ENCODE data around the gene FMNL2.

FMNL2 gene

DNA sequence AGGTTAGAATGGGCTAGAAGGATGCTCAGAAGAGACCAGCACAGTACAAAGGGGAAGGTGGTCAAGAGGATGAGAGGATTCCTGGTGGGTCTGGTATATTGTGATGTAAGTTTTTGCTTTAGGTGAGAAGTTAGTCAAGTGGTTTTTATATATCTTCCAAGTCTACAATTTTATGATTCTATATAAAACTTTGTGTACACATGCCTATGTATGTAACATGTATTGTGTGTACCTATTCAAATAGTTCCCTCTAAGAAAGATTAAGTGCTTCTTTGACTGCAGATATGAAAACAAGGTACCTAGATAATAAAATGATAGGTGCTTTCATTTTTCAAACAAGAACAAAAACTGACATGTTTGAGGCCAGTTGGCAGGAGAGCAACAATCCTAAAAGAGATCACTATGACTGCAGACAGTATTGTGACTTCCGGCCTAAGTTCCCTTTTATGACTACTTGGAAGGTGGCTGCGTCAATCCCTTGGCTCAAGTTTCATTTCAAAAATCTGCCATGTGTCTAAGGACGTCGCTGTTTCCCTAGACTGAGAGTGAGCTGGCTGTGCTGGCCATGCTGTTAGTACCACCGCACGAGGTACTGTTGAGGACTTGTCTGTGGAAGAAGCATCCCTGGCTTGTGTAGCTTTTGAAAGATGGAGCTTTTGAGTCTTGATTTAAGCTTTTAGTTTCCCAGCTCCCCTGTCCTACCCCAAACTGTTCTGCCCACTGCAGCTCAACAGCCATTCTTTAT is 259.2 kb downstream of the FMNL2 start:
- DNase-seq = no peak

DNA sequence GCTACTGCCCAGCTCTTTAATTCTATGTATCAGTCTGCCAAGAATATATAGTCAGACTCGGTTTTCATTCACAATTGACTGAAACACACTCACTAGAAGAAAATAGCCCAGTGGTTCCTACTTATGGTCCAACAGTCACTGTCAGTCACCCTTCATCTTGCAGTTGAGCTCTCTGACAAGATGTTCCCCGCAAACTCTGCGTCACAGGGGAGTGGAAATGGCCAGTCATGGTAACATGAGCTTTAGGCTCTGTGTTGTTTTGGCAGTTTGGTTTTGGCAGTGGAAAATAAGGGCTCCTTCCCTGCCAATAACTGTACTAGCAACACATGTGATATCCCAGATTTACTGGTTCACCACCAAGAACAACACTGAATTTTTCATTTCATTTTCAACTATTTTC is 259.8 kb downstream of the FMNL2 start:
- DNase-seq = no peak

DNA sequence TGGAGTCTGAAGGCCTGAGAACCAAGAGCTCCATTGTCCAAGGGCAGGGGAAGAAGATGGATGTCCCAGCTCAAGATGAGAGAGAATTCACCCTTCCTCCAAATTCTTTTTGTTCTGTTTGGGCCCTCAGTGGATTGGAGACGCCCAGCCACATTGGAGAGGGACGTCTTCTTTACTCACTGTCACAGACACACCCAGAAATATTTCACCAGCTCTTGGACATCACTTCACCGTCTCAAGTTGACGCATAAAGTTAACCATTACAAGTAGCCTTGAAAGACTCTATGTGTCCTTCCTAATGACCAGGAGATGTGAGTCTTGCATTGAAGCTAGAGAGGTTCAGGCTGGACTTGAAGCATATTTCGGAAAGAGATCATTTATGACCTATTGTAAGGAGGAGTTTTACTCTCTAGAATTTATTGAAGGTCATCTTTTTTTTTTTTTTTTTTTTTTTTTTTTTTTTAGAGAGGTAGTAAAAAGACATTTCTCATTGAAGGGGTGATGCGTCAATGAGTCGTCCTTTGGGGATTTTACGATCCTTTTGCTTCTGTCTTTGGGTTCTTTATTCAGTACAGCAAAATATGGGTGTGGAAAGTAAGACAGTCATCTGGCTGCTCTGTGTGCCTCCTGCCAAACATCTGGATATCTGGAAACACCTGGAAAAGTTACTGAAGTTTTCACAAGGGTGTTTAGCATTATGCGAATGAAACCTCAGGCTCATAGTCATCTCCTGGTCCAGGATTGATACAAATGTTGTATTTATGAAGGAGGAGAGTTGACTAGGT is 264.2 kb downstream of the FMNL2 start:
- DNase-seq = no peak

DNA sequence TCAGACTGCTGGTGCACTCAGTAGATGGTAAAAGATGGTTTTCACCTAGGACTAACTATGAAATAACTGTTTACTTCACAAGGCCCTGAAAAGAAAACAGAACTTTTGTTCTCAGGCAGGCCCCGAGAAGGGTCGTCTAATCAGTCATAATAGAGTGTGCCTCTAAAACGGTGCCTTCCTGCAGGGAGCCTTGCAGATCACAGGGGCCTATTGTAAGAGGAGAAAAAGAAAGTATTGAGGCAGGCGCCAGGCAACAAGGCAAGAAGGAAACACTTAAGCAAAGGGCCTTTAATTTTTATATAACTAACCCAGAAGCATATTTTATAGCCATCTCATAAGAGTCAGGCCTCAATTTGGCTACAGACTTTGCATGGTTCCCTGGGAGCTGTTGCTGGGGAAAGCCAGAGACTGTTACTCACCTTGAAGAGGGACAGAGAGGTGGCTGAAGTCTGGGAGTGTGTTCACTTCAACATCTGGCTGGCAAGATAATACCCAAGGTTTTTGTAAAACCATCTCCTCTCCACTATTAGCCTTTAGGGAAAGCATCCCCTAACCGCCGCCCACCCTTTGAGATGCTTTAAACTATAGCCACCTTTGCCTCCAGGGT is 265.2 kb downstream of the FMNL2 start:
- no peak for DNase-seq

DNA sequence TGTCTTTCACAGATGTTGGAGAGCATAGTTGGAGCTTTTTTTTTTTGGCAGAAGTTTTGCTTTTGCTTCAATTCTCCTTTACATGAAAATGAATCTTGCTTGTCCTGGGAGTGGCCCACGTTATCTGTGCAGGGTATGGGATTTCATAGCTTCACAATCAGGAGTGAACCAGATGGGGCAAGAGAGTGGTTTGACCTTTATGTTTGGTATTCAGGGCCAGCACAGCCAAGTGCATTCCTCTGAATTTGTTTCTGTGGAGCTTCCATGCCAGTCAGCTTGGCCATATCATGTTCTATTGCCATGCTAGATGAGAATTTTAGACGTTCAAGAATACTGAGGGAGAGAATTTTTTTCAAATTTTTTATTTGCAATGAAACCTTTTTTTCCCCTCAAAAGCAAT is 265.7 kb downstream of the FMNL2 start:
- no peak for DNase-seq

DNA sequence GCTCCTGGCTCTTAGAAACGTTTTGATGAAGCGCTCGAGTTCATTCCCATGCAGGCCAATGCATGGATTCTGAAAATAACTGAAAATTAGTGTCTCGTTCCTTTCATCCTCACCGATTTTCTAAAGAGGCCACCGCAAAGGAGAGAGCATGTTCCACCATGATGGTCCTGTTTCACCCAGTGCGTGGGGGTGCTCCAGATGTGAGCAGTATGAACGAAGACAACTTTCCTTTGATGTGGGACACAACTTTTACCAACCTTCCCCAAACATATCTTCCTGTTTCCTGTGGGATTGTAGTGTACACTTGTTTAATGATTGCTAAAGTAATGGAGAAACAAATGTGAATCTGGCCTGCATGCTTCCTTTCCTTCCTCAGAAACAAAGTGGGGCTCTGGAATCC is 267.8 kb downstream of the FMNL2 start:
- DNase-seq = no peak

DNA sequence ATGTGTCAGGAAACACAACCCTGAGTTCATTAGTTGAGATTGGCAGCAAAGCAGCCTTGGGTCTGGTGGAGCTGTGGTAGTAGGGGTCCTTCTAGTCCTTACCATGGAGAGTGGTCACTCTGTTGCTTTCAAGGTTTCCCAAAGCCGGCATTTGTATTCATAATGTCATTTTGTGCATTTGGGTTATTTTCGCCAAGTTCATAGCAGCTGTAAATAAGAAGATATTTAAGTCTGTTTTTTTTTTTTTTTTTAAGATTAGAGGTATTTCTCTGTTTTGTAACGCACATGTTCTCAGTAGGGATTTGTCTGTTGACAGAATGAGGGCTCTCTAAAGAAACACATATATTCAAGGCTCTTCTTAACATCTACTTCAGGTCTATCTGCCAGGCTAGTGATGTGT is 268.2 kb downstream of the FMNL2 start:
- no peak for DNase-seq

DNA sequence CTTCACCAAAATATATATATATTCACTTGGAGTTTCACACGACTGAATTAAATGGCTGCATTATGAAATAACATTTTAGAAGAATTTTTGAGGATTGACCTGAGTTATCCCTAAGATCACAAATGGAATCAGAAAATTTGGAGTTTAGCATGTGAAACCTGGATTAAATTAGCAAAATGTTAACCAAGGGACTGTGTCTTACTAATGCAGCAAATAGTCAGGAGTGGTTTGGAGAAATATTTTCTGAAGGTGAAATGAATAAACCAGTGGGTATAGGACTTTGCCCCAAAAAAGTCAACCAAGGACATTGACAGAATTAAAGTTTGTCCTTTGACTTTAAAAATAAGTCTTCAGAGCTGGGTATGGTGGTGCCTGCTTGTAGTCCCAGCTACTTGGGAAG is 271.1 kb downstream of the FMNL2 start:
- DNase-seq = no peak

DNA sequence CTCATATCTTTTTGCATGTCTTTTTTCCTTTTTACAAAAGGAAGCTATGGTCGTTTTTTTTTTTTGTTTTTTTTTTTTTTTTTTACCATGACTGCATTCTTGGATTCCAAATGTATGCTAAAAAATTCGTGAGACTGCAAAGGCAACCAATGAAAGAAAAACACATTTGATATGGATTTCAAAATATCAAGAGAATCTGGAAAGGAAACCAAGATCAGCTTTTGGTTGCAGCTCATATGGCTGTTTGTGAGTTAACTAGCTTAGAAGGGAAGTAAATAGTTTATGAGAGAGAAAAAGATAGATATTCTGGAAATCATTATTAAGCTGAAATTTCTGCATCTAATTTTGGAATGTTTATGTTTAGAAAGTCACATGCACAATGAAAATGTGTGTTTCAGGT is 272.0 kb downstream of the FMNL2 start:
- DNase-seq = no peak

DNA sequence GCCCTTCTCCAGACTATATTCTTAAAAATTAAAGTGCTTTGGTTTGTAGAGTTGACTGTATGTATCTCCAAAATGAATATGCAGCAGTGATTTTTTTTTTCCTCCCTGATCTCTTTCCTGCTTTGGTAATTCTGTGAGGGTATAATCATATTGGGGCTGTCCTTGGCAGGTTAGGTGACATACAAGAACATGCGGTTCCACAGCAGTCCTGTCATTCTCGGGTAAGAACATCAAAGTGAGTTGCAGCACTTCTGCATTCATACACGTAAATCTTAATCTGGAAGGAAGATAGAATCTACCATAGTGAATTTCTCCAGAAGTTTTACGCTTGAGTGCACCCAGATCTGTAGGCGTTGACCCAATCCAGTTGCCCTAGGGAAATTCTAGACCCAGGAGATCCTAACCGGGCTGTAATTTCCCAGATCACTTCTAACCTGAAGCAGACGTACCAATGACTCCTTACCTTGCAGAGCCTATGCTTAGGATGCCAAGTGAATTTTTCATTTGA is 272.9 kb downstream of the FMNL2 start:
- DNase-seq = no peak

DNA sequence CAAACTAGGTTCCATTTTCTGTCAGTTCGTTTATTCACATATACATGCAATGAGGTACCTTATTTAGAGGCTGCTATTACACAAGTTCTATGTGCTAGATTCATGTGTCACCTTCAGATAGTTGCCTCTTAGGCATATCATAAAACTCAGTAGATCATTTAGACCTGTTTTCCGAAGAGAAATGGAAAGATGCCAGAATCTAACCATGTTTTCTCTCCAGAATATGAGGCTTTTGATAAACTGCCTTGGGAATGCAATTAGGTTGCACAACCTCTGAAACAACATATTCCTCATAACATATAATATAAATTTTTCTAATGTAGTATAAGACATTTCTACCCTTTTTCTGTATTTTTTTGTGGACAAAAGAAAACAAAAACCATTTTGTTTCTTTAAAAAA is 274.2 kb downstream of the FMNL2 start:
- DNase-seq = no peak

DNA sequence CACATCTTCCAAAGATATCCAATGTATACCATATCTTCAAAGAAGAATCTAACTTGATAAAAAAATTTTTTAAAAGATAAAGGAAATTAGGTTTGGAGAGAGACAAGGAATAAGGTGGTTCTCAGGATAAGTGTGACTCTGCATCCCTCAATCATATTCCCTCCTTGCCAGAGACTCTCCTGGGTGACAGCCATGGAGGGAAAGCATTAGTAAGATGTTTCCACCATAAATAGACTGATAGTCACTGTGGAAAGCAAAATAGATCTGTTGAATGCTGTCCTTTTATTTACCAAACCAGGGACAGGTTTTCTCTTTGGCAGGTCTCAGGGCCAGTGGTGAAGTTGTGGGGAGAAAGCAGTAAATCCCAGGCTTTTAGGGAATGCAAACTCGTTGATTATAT is 274.7 kb downstream of the FMNL2 start:
- no peak for DNase-seq

DNA sequence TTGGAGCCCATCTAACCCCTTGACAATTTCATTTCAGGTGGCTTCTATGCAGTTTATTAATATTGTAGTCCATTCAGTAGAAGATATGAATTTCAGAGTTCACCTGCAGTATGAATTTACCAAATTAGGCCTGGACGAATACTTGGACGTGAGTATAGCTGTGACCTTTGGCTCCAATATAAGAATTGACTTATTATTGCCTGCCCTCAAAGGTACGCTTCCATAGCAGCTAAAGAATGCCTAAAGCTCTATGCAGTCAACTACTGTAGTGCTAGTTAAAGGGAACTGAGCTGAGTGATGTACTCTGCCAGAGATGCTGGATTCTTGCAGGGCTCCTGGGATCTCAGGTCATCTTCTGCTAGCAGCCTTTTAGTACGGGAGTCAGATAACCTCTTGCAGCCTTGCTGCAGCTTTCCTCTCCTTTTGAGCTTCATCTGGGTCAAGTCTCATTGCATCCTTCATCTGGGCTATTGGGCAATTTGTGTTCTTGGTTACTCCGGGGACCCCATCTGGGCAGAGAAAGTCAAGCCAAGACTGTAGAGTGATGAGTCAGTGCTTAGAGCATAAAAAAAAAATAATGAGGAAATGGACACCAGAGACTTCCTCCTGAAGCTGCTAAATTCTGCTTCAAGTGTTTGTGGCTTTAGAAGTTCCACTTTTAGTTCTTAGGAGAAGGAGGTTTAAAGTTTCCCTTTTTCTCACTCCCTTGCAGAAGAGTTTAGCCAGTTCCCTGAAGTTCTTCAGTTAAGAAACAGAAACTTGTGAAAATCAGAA is 276.7 kb downstream of the FMNL2 start:
- DNase-seq = no peak

DNA sequence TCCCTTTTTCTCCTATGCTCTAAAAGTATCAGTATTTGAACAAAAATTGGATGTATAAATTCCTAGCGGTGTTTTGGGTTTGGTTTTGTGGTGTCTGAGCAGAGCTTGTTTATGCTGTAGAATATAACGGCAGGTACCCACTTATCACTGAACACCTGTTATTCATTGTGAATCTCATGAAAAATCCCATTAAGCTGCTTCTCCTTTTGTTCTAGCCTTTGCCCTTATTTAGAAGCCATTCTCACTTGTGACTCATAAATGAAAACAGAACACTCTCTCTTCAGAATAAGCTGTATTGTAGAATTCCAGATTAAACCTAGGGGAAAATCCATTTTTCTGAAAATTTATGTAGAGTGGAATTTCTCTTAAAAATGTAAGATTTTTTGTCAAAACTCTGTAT is 278.3 kb downstream of the FMNL2 start:
- no peak for DNase-seq

DNA sequence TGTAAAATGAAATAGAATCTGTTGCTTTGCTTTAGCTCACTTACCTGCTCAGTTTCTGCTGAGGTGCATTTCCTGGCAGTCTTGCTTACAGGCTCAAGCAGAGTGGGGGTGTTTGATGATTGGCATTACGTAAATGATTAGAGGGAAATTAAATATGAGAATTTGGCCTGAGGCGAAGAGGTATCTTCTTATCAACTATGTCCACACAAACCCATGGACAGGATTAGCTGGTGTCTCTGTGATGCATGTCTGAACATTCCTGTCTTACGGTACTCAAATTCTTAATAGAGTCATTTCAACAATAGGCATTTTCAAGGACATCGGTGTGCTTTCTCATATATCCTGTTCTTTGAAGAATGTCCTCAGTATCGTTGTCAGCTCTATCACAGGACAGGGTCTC is 280.2 kb downstream of the FMNL2 start:
- no peak for DNase-seq

DNA sequence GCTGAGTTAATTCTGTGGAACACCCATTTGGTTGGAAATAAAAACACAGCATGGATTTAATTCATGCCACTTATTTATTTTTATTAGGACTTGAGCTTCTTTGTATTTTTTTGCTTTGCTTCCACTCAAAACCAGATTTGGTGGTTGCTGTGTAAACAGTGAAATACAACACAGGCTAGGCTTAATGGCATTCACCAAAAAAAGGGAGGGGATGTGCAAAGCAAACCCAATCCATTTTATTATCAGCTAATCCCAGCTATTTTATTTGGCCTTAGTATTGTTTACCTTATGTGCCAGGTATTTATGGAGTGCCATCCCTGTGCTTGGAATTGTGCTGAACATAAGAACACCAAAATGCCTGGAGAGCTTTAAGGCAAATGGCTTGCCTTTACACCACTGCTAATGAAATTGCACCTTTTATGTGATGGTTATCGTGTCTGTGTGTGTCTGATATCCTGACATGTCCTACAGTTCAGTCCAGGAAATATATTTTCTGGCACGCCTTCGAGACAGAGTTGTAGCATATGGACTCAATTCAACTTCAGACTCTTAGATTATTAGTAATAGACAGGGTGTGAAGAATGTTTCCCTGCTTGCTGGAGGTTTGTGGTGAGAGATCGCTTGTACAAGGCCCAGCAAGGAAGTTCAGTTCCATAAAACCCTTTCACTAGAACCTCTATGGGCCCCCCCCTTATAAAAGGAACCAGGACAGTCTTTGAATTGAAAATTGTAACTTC is 282.6 kb downstream of the FMNL2 start:
- no peak for DNase-seq

DNA sequence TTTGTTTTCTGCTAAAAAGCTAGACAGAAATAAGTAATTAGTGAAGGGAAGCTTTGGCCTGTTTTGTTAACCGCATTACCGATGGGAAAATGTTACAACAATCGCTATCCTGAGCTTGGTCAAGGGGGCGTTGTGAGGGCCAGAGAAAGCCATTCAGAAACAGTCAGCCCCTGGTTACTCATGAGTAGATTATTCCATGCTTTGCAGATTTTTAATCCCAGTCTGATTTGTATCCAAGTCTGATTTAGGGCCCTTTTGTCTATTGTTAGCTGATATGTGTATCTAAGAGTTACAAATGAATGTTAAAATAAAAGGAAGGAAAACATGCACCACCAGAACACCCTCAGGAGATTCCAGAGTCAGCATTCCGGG is 283.2 kb downstream of the FMNL2 start:
- no peak for DNase-seq

DNA sequence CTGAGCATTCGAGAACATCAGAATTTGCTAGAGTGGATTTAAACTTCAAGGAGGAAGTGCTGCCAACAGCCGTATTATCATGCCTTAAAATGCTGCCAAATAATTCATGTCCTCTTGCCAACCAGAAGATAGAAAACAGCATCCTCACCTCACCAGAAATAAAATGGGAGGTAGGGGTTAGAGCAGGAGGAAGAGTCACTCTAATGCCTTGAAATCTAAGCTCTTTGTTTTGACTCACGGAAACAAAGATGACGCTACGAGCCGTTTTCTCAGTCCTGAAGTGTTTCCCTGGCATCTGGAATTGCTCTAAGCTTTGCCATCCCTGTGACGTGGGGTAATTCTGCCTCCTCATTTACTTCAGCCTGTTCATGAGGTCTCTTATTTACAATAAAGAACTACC is 285.2 kb downstream of the FMNL2 start:
- DNase-seq = no peak

DNA sequence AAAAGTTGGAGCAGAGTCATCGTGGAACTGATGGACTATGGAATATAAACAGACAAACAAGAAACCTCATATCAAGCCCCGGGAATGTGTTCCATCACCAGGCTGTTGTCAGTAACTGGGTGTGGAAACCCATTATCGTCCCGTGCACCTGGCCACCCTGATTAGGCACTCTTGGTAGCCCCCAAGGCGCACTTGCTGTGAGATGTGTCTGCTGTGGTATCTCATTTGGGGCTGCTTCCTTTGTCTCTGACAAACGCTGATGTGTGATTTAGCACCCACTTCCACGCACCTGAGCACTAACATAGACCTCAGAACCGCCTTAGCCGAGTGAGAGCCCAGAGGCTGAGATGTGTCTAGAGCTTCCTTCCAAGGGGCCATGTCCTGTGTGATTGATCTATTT is 286.0 kb downstream of the FMNL2 start:
- no peak for DNase-seq

DNA sequence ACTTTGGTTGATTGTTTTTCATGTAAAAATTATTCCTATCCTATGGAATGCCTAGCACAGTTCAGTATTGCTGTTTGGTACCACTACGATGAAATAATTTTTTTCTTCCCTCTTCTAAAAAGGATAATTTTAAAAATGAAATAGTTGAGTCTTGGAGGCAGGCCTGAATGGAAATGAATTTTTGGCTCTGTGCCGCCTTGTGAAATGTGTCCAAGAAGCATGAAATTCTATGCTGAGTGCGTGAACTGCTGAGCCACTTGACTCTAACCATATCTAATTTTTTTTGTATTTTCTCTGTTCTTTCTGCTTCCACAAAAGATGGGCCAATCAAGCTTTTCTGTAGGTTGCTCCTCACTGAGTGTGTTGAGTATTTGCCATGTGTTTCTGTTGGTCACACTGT is 287.2 kb downstream of the FMNL2 start:
- DNase-seq = no peak

DNA sequence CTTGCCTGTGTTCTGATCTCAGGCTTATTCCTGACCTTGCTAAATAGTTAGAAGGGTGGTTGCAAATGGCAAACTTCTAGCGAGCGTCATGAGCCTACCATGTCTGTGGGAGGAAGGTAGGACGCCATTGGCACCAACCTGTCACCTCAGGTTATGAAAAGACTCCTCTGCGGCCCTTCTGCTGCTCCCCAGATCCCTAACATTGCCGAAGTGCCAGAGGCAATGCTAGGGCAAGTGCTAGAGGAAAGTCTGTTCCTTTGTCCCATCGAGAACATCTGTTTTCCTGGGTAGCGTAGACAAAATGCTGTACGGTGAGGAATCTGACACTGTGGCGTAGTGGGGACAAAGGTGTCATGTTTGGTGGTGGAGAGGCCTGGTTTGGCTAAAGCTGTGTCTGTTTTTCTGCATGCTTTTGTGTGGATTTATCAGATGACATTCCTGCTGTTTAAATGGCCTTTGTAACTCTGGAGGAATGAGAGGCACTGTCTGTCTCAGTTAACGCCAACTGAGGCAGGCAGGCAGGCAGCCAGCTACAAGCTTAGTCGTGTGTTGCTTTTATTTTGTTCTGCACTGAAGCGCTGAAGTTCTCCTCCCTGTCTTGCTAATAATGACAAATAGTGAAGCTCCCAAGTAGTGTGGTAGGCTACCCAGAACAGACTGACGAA is 288.2 kb downstream of the FMNL2 start:
- no peak for DNase-seq

DNA sequence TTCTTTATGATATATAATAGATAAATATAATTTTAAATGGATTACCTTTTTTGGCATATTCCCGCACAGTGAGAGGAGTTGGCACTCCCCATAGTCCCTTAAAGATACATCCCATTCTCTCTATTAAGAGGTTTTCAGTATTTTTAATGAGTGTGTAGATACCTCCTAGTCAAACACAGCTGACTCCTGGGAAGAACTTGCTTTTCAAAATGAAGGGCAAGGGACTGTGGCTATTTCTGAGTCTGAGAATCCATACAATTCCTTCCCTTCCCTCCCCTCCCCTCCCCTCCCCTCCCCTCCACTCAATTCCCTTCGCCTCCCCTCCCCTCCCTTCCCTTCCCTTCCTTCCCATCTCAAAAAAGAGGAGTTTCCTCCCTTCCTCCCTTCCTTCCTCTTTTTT is 288.8 kb downstream of the FMNL2 start:
- DNase-seq = no peak

All from NCI-H1930 (cell line).